Measurements from ENCODE around the gene ZNF134. TPM values are rescaled to one million over a fixed set of nuclear protein-coding genes. Genes with fewer than 3 reads are reported as not detected.

The ZNF134 gene
- total RNA-seq, 3 donors from 2014 or later (not counting 1 experiment from before 2014, with no cell fraction given): 18.5 to 22.0 (median 20.5) TPM

DNA sequence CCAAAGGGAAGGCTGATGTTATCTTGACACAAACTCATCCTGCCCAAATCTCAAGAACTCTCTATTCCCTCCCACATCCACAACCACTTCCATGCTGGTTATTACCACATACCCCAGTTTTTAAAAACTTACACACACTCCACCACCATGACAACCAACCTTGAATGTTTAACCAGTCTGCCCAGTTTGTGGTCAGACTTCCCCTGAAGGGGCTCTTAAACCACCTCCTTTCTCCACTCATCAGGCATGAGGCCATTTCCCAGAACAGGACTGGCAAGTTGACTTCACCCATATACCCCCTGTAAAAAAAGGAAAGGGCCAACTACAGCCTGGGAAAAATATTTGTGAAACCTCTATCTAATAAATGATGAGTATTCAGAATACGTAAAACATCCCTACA, 42.3 kb downstream of the ZNF134 start:
- H3K4me3 Mint-ChIP-seq: no peak overlapping the region
- no peak for DNase-seq
- no peak overlapping the region for H3K27ac Mint-ChIP-seq
- TF ChIP-seq, protein P1, sequence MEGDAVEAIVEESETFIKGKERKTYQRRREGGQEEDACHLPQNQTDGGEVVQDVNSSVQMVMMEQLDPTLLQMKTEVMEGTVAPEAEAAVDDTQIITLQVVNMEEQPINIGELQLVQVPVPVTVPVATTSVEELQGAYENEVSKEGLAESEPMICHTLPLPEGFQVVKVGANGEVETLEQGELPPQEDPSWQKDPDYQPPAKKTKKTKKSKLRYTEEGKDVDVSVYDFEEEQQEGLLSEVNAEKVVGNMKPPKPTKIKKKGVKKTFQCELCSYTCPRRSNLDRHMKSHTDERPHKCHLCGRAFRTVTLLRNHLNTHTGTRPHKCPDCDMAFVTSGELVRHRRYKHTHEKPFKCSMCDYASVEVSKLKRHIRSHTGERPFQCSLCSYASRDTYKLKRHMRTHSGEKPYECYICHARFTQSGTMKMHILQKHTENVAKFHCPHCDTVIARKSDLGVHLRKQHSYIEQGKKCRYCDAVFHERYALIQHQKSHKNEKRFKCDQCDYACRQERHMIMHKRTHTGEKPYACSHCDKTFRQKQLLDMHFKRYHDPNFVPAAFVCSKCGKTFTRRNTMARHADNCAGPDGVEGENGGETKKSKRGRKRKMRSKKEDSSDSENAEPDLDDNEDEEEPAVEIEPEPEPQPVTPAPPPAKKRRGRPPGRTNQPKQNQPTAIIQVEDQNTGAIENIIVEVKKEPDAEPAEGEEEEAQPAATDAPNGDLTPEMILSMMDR (IDR thresholded peaks at IDR 0.05): no peak
- Histone ChIP-seq H3K27me3 (ENCODE audit: control insufficient read depth, insufficient read depth, low read length) (peaks cover 3% of the 10 kb centered on the region), H3K4me1 (ENCODE audit: control insufficient read depth, insufficient read depth, low read length) (peaks cover 7% of the 10 kb centered on the region), H3K4me3 (ENCODE audit: low read length) (no peak overlapping the region), H3K9me3 (ENCODE audit: control insufficient read depth, insufficient read depth, low read length) (peaks cover 19% of the 10 kb centered on the region), H3K27ac (ENCODE audit: low read length) (no peak overlapping the region), H3K36me3 (ENCODE audit: control insufficient read depth, insufficient read depth, low read length) (no peaks in the 10 kb centered on the region)
- peaks cover 21 to 33% of the 10 kb centered on the region in 2 donors for H3K27me3 Mint-ChIP-seq (ENCODE audit: low read depth in 2 of 2)
- no CpG with 5 or more reads among the region's 1 CpG for whole genome bisulfite sequencing (ENCODE audit: insufficient coverage)
- peaks cover 8 to 19% of the 10 kb centered on the region in 2 donors for H3K4me1 Mint-ChIP-seq
- H3K9me3 Mint-ChIP-seq: peaks cover 13 to 25% of the 10 kb centered on the region in 2 donors
- intact Hi-C loops (cut with micrococcal nuclease): no loop called here
- peaks cover 35% of the 10 kb centered on the region for H3K36me3 Mint-ChIP-seq
- ATAC-seq: no peak

DNA sequence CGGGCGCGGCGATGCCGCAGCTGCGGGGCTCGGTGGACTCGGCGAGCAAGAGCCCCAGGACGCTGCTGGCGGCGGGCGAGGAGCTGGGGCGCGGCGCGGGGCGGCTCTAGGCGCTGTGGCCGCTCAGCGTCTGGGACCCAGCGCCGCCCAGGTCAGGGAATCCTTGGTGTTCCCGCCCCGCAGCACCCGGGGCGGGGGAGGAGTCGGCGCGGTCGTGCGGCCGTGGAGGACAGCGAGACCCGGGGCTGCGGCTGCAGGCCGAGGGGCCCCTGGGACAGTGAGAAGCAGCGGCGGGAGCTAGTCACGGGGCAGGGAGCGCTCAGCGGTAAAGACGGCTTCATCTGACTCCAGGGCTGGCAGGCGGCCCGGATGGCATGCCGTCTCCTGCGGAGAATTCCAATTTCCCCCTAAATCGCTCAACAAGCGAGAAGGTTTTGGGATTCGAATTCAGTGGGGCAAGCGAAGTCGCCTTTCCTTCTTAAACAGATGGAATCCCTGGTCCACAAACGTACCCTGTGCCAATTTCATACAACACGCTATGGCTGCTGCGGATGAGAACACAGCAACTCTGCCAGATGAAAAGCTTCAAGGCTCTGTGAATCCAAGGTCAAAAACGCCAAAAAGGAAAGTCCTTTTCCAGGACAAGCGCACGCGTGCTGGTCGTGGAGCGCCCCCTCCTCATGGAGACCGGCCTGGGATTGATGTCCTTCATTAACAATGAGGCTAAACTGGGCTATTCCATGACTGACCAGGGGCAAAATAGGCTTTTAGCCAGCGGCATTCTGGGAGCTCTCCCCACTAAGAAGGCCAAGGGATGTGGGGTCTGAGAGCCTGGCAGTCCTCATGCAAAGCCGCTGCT, 50.5 kb downstream of the ZNF134 start:
- Mint-ChIP-seq H3K36me3 (peaks cover 7% of the 10 kb centered on the region), H3K9me3 (no peaks in the 10 kb centered on the region), H3K4me1 (peaks cover 0 to 14% of the 10 kb centered on the region in 2 donors), H3K4me3 (peak overlapping the region; percentile 82), H3K27ac (peak overlapping the region in 1 of 2 donors; percentile 60), H3K27me3 (ENCODE audit: low read depth in 2 of 2) (peaks cover 26 to 29% of the 10 kb centered on the region in 2 donors)
- H3K4me3 ChIP-seq (ENCODE audit: low read length): no peak overlapping the region
- WGBS (ENCODE audit: insufficient coverage): 6% methylated on average over 64 of the region's 64 CpGs
- peaks cover 2% of the 10 kb centered on the region for H3K9me3 ChIP-seq (ENCODE audit: control insufficient read depth, insufficient read depth, low read length)
- no peaks in the 10 kb centered on the region for H3K36me3 ChIP-seq (ENCODE audit: control insufficient read depth, insufficient read depth, low read length)
- H3K27me3 ChIP-seq (ENCODE audit: control insufficient read depth, insufficient read depth, low read length): peaks cover 31% of the 10 kb centered on the region
- no peak overlapping the region for H3K27ac ChIP-seq (ENCODE audit: low read length)
- intact Hi-C loops (cut with micrococcal nuclease): no loop called here
- TF ChIP-seq, protein P1 (IDR thresholded peaks at IDR 0.05): no peak
- ATAC-seq: peak in 2 of 3 donors; percentile 57 to 64
- H3K4me1 ChIP-seq (ENCODE audit: control insufficient read depth, insufficient read depth, low read length): peaks cover 10% of the 10 kb centered on the region
- peak in 1 of 2 donors; percentile 9 for DNase-seq

DNA sequence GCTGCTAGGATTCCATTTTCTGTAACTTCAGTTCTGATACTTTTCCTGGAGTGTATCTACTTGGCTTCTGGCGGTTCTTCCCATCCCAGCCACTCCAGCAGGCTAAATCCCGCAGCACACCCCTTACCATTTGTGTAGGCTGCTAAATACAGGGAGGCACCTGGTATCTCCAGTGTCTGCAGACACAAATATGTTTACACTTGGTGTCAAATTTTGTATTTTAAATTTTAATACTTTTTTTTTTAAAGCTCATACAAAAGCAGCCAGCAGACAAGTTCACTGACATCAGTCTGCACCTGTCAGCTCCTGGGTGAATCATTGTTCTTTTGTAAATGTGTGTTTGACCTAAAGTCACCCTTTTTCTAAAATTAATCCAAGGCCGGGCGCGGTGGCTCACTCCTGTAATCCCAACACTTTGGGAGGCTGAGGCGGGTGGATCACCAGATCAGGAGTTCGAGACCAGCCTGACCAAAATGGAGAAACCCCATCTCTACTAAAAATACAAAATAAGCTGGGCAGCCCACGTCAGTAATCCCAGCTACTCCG, 51.3 kb downstream of the ZNF134 start:
- H3K4me1 Mint-ChIP-seq: peaks cover 0 to 14% of the 10 kb centered on the region in 2 donors
- ATAC-seq (no peak), DNase-seq (no peak)
- H3K36me3 ChIP-seq (ENCODE audit: control insufficient read depth, insufficient read depth, low read length): no peaks in the 10 kb centered on the region
- H3K27ac Mint-ChIP-seq: no peak overlapping the region
- TF ChIP-seq, protein P1 (IDR thresholded peaks at IDR 0.05): no peak
- H3K27me3 ChIP-seq (ENCODE audit: control insufficient read depth, insufficient read depth, low read length): peaks cover 31% of the 10 kb centered on the region
- peaks cover 21 to 22% of the 10 kb centered on the region in 2 donors for H3K27me3 Mint-ChIP-seq (ENCODE audit: low read depth in 2 of 2)
- no peak overlapping the region for H3K27ac ChIP-seq (ENCODE audit: low read length)
- peaks cover 7% of the 10 kb centered on the region for H3K36me3 Mint-ChIP-seq
- no peak overlapping the region for H3K4me3 ChIP-seq (ENCODE audit: low read length)
- no peaks in the 10 kb centered on the region for H3K9me3 Mint-ChIP-seq
- H3K9me3 ChIP-seq (ENCODE audit: control insufficient read depth, insufficient read depth, low read length): peaks cover 2% of the 10 kb centered on the region
- H3K4me1 ChIP-seq (ENCODE audit: control insufficient read depth, insufficient read depth, low read length): peaks cover 10% of the 10 kb centered on the region
- 96% methylated on average over 9 of the region's 9 CpGs for WGBS (ENCODE audit: insufficient coverage)
- peak overlapping the region; percentile 42 for H3K4me3 Mint-ChIP-seq
- intact Hi-C loops (cut with micrococcal nuclease): no loop called here
